NOMO-1 treated with dmso at 0.1 percent for 144 hours (cell line): ENCODE measurements around the gene PPP1R36.
A peak's percentile ranks its signal among the peaks of the same experiment; 100 is the strongest.
"Not testable (repeated sequence)": the region's sequence is repeated elsewhere in the genome, so short reads cannot be mapped to it uniquely, and the experiment has no call there.

ENCODE experiments used
- DNase-seq: peaks from one replicate; lab custom pipeline; 2025; ENCODE audit not compliant: unreplicated experiment; lab: John Stamatoyannopoulos, UW

PPP1R36 gene

DNA sequence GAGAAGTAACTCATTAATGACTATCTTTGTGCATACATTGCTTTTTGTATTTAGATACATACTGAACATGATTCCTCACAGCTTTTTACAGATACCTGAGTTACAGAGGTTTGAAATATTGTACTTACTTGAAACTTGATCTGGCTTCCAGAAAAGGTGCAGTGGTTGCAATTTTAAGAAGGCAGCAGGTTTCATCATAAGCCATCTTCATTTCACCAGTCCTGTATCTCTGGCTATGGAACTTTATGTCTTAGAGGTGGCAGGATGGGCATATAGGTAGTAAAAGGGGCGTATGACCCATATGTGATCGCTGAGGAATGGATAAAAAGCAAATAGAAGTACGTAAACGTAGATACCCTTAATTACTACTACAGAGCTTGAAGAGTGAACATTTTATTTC lies 31.5 kb upstream of the PPP1R36 start:
- no peak for DNase-seq

DNA sequence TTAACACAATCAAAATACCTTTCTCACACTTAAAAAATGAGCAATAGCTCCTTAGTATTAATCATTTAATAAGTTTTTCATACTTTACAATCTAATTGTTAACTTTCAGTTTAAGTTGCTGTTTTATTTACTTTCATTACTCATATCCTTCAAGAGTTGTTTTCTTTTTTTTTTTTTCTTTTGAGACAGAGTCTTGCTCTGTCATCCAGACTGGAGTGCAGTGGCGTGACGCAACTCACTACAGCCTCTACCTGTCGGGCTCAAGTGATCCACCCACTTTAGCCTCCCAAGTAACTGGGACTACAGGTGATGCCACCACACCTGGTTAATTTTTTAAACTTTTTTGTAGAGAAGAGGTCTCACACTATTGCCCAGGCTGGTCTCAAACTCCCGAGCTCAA lies 29.1 kb upstream of the PPP1R36 start:
- no peak for DNase-seq

DNA sequence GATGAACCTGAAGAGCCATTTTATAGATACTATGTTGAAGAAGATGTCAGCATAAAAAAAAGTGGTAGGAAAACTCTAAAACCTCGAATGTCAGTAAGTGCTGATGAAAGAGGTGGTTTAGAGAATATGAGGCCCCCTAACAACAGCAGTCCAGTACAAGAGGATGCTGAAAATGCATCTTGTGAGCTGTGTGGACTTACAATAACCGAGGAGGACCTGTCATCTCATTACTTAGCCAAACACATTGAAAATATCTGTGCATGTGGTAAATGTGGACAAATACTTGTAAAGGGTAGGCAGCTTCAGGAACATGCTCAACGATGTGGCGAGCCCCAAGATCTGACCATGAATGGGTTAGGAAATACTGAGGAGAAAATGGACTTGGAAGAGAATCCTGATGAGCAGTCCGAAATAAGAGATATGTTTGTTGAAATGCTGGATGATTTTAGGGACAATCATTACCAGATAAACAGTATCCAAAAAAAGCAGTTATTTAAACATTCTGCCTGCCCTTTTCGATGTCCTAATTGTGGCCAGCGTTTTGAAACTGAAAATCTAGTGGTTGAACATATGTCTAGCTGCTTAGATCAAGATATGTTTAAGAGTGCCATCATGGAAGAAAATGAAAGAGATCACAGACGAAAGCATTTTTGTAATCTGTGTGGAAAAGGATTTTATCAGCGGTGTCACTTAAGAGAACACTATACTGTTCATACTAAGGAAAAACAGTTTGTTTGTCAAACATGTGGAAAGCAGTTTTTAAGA lies 27.0 kb upstream of the PPP1R36 start:
- DNase-seq: no peak

DNA sequence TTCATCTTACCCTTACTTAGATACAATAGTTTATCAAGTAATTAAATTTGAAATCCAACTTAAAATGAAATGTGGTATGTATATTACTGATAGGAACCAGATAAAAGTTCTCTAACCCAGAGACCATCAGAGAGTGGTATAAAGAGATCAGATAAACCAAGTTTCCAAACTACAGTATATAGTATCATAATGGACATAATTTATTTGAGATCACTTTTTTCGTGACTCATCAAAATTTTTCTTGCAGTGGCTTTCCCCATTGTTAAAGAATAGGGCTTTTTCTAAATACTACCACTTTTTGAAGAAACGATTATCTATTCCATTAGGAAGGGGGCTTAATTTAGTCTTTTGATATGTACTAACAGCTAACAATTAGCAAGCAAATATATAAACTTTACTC lies 24.4 kb upstream of the PPP1R36 start:
- DNase-seq: no peak

DNA sequence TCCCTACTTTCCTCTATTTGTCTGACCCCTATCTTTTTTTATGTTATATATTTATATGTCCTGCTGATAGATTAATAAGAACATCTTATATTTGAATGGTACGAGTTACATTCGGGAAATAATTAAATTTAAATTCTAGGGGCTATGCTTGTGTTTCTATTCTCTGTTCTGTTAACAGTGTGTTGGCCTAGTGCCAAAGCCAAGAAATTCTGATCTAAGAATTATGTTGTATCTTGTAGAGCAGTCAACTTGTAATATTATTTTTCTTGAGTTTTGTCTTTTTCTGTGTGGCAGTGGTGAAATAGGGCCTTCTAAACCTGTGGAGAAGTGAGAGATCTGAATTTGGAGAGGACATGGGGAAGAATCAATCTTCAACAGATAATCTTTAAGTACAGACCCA lies 18.2 kb upstream of the PPP1R36 start:
- no peak for DNase-seq

- peak; percentile 6 for DNase-seq
Measured at GRCh38 chr14:64536488-64537245, 13.1 kb upstream of the PPP1R36 start.

GRCh38 chr14:64540208-64541202 lies 9.3 kb upstream of the PPP1R36 start, which contains the start of gene HSPA2:
Gene HSPA2 (plus strand): TSS chr14:64540741. CDS start chr14:64540850, 109 bp downstream.
- DNase-seq: peak; percentile 87

- no peak for DNase-seq
Measured at GRCh38 chr14:64541261-64541971, 8.3 kb upstream of the PPP1R36 start.

- DNase-seq: no peak
Measured at GRCh38 chr14:64541972-64542835, 7.6 kb upstream of the PPP1R36 start.

DNA sequence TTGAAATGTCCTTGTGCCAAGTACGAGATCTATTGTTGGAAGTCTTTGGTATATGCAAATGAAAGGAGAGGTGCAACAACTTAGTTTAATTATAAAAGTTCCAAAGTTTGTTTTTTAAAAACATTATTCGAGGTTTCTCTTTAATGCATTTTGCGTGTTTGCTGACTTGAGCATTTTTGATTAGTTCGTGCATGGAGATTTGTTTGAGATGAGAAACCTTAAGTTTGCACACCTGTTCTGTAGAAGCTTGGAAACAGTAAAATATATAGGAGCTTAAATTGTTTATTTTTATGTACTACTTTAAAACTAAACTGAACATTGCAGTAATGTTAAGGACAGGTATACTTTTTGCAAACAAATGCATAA lies 6.9 kb upstream of the PPP1R36 start:
- DNase-seq: no peak

GRCh38 chr14:64544607-64545312 lies 5.0 kb upstream of the PPP1R36 start:
- no peak for DNase-seq

GRCh38 chr14:64549016-64549415 lies 745 bp upstream of the PPP1R36 start:
- no peak for DNase-seq

DNA sequence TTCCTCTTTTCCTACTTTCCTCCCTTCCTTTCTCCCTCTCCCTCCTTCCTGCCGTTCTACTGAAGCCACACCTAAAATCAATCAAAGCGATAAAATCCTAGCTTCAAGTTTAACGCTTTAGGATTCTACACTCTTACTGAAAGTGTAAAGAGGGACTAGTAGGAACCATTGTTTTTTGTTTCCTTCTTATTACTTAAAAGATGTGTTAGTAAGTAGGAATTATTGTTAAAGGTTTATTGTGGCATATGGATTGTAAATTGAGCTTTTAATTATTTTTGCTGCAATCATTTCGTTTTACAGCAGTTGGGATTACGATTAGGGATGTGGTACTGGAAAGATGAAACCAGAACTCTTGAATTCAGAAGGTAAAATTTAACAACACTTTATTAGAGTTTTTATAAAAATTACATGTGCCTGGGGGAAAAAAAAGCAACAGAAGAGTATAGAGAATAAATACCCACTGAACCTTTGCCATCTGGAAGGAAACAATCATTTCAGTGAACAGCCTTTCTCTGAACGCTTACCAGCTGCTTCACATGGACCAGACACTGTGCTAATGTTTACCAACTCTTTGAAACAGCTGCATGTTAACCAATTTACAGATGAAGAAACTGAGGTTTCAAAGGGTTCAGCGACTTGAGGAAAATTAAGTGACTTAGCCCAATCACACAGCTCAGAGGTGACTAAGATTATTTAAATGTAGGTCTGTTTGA lies 1.0 kb downstream of the PPP1R36 start:
- no peak for DNase-seq

DNA sequence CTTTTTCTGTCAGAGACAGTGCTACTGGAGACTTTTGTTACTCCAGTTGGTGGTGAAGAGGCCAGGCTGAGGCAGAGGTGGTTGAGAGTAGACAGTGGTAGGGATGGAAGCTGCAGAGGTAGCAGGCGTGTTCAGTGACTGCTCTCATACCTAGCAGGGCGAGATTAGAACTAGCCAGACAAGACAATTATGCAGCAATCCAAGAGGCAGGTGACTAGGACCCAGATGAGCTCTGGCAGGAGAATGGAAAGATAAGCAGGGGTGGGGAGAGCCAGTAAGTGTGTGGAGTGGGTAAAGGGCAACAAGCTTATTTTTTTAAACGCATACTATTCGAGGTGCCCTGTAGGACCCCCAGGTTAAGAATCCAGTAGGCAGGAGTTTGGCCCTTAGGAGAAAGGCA lies 4.8 kb downstream of the PPP1R36 start:
- DNase-seq: no peak

- no peak for DNase-seq
Measured at GRCh38 chr14:64556526-64556925, 6.8 kb downstream of the PPP1R36 start.

GRCh38 chr14:64558216-64558615 lies 8.5 kb downstream of the PPP1R36 start:
- DNase-seq: not testable (repeated sequence)

DNA sequence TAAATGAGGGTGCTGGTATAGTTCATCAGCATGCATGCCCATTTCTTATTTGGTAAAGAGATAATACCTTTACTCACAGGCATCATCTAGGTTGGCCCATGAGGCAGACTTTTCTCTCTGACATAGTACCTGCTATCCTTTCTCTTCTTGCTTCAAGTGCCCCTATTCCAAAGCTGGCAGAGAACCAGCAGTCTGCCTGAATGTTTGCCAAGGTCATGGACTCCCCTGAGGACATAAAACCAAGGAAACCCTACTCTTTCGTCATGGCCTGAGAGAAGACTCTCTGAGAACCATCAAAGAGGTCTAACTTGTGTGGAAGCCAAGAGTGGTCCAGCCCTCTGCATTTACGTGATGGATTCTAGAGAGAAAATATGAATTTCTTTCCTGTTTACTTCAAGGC lies 11.9 kb downstream of the PPP1R36 start:
- no peak for DNase-seq

DNA sequence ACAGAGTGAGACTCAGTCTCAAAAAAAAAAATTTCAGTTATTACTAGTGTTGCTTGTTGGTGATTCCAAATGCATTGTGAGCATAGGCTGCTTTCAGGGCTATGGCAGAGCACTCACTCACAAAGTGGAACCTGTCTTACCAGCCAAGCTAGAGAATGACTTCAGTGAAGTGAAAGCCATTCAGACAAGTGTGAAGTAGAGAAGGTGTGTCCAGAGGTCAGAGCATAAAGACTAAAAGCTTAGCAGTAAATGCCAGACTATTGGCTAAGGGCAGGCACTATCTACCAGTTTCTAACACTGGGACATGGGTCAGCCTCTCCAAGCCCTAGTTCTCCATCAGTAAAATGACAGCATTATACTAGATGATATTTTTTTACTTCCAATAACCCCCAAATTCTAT lies 12.7 kb downstream of the PPP1R36 start:
- DNase-seq: no peak
